GM18909 (cell line): ENCODE results near the gene CILP.
A peak's percentile ranks its signal among the peaks of the same experiment; 100 is the strongest.
"Not testable (repeated sequence)": the region's sequence is repeated elsewhere in the genome, so short reads cannot be mapped to it uniquely, and the experiment has no call there.

Experiments
- ATAC-seq: cut with Tn5 transposase; IDR thresholded peaks from one replicate; pipeline ENCODE4 v1.9.1; 2021; ENCODE audit warnings: mild to moderate bottlenecking; ENCODE audit not compliant: unreplicated experiment, poor library complexity

CILP gene, protein sequence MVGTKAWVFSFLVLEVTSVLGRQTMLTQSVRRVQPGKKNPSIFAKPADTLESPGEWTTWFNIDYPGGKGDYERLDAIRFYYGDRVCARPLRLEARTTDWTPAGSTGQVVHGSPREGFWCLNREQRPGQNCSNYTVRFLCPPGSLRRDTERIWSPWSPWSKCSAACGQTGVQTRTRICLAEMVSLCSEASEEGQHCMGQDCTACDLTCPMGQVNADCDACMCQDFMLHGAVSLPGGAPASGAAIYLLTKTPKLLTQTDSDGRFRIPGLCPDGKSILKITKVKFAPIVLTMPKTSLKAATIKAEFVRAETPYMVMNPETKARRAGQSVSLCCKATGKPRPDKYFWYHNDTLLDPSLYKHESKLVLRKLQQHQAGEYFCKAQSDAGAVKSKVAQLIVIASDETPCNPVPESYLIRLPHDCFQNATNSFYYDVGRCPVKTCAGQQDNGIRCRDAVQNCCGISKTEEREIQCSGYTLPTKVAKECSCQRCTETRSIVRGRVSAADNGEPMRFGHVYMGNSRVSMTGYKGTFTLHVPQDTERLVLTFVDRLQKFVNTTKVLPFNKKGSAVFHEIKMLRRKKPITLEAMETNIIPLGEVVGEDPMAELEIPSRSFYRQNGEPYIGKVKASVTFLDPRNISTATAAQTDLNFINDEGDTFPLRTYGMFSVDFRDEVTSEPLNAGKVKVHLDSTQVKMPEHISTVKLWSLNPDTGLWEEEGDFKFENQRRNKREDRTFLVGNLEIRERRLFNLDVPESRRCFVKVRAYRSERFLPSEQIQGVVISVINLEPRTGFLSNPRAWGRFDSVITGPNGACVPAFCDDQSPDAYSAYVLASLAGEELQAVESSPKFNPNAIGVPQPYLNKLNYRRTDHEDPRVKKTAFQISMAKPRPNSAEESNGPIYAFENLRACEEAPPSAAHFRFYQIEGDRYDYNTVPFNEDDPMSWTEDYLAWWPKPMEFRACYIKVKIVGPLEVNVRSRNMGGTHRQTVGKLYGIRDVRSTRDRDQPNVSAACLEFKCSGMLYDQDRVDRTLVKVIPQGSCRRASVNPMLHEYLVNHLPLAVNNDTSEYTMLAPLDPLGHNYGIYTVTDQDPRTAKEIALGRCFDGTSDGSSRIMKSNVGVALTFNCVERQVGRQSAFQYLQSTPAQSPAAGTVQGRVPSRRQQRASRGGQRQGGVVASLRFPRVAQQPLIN

DNA sequence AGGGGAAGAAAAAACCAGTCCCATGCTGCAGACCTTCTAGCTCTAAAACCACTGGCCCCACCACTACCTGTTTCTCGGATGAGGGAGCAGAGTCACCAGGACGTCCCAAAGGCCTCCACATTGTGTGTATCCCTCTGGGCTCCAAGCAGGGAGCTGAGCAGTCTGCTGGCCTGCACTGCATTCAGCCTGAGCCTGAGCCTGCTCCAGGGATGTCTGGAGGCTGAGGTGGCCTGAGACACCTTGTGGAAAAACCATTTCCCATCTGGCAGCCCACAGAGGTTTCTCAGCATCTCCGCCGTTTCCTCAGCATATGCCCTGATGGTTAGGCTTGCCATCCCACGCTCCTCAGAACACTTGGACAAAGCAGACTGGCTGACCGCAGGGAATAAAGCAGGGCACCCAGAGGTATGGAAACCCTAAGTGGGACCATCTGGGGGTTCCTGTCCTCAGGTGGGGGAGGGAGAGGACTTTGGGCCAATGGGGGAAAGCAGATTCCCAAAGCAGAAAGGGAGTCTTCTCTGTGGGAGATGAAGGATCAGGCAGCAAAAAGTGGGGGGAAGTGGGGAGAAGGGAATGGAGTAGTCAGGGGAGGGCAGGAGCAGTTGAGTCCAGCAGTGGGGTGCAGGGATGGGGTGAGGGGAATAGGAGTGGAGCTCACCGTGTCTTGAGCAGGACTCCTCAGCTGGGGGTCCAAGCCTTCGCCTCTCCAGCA, at the start of gene CILP:
Gene CILP (minus strand): TSS at position 704 of the 712 bp plus-strand sequence. CDS start 1,718 bp downstream, outside the sequence.
- no peak for ATAC-seq

DNA sequence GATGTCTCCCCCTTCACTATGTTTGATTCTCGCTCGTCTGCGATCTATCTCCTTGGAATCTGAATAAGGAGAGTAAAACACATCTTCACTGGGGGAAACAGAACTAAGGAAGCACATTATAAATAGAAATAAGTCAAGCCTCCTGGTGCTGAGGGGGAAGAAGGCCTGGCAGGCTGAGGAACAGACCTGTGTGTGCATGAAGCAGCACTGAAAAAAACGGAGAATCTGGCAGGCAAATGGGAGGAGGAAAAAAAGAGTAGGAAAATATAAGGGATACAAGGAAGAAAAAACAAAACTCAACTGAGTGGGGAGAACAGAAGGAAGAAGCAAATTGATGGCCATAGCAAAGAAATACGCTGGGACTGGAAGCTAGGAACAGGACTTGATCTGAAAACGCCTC, 49.7 kb upstream of the CILP start:
- ATAC-seq = no peak

DNA sequence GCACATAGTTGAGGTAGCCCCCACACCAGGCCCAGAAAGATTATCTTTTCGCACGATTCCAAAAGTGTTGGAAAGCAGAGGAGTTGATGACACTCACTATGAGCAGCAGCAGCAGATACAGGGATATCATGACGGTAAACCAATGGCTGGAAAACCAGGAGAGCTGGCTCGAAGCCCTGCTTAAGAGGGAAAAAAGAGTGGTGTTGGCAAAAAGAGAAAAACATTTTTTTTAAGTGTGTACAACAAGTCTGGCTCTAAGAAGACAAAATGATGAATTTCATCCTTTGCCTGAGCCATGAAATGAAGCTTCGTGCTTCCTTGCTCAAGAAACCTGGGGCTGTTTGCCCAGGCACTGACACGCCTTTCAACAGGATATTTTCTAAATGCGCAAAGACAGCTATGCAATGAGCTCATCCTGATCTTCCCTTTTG, 48.1 kb upstream of the CILP start:
- no peak for ATAC-seq

DNA sequence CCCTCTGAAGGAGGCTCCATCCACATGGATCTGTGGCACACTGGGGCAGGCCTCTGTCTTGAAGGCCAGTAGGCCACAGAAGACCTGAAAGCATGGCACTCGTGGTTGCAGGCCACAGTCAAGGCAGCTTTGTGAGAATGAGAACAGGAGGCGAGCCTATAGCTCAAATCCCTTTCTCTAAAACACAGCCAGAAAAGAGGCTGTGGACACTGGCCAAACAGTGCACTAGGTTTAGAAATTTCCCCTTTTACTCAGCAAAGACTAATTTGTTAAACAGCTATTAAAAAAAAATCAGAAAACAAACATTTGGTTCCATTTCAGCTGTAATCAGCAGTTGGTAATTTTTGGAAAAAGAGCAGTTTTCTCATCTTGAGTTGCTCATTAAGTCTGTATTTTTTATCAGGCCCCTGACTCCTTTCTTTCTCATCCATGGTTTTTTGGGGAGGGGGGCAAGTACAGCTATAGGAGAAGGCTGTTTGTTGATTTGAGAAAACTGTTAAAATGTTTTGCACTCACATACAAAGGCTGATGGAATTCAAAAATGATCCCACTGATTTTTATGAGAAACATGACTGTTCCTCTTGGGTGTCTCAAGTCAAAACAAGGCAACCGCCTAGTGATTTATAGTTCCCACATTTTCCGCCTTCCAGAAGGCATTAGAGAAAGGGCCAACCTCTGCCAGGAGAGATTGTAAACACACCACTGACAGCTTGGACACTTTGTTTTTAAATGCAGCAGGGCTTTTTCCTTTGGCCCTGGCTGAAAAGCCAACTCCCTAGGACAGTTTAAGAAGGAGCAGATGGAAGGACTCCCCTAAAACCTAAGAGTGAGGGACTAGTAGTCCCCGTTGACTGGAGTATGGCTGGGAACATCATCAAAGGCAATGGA, 47.3 kb upstream of the CILP start:
- no peak for ATAC-seq

DNA sequence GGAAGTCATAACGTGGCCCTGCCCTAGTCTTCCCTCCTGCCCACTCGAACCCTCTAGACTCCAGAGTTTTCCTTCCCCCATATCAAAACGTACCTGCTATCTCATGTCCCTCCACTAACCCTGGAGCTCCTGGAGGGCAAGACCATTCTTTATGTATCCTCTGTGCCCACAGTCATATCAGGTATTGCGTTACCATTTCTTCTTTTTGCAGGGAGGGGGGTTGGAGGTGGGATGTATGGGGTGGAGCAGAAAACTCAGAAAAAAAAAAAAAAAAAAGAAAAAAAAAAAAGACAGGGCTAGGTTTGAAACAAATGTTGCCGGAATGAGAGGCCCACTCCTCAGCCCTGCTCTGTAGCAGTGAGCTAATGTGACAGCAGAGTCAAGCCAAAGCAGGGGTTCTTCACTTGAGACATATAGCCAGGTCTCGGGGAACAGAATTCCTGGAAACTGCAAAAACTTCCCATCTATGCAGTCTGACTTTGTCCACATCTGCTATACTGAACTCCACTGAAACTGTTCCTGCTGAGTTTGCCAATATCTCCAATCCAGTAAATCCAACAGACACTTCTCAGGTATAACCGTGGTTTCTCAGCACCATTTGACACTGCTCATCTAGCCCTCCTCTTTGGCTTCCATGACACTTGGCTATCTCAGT, 44.3 kb upstream of the CILP start:
- ATAC-seq = no peak

DNA sequence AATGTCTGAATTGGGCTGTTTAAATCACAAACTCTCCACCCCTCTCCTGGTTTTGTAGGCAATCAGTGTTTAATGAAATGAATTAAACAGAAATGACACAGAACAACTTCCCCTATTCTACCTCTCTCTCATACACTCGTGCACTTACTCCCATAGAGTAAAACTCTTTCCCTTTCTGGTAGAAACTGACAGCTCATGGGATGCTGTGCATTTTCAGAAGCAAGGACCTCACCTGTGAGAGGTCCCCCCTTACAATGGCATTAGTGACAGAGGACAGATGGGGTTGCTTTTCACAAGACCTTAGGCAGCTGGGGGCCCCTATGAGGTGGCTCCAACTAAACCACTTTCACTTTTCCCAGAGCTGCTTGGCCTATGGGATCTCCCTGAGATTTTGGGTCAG, 43.5 kb upstream of the CILP start:
- ATAC-seq = no peak

DNA sequence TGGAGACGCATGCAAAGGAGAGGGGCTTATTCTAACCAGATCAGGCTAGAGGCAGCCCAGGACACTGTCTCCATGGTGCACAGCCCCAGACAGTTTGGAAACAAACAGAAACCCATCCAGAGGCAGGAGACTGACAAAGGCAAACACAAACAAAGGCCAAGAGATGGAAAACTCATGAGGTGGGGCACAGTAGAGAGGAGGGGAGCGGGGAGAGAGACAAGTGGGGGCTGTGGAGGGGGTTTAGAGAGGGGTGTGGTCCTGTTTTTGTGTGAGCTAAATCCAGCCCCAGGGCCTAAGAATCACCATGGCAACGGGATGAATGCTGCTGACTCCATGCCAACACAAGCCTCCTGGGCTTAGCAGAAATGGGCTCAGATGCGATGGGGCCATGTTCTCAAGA, 43.1 kb upstream of the CILP start:
- ATAC-seq = no peak

DNA sequence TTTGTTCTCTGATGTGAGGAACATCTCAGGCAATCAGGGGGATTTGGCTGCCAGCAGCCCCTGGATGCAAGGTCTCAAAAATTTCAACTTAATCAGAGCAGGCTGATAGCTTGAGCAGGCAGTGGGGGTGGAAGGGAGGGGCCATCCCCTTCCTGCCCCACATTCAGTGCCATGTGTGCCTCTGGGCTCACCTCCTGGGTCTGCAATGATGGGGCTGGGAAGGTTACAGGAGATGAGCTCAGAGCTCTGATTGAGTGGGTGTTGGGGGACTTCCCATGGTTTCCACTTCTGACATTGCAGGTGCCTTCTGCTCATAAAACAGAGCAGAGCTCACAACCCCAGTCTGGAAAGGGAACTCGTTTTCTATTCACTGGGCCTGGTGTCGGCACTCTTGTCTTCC, 38.4 kb upstream of the CILP start:
- ATAC-seq = peak; percentile 63

DNA sequence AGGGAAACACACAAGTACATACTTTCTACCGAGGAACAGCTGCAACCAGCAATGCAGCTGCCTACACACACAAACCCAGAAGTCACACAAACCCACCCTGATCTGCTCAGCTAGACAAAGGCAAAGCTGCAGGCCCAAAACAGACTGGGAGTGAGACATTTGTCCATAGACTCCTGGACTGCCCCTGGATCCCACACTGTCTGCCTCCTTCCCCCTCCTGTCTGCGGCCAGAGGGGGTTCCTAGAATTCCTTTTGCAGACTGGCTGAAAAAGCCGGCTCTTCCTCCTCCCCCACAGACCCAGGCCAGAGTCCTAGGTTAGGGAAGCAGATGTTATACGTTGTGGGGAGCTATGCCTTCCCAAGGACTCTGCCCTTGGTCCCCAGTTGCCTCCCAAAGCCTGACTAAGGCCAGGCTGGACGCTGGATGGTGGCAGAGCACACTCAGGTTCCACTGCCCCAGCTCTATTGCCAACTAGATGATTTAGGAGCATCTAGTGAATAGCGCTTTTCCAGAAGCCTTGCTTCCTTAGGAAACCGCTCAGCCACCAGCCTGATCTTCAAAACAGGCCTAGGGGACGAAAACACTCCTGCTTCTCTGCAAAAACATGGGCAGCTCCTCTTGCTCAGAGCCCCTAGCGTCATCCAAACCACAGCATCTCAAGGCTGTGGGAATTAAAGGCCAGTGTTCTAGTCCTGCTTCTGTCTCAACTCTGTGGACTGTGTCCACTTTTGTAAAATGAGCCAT, 37.4 kb upstream of the CILP start:
- ATAC-seq = no peak

DNA sequence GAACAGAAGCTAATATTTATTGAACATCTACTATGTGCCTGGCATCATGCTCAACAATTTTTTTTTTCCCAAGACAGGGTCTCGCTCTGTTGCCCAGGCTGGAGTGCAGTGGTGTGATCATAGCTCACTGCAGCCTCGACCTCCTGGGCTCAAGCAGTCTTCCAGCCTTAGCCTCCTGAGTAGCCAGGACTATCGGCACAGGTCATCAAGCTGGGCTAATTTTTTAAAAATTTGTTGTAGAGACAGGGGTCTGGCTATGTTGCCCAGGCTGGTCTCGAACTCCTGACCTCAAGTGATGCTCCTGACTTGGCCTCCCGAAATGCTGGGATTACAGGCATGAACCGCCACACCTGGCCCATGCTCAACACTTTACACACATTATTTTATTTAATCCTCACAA, 35.7 kb upstream of the CILP start:
- no peak for ATAC-seq

DNA sequence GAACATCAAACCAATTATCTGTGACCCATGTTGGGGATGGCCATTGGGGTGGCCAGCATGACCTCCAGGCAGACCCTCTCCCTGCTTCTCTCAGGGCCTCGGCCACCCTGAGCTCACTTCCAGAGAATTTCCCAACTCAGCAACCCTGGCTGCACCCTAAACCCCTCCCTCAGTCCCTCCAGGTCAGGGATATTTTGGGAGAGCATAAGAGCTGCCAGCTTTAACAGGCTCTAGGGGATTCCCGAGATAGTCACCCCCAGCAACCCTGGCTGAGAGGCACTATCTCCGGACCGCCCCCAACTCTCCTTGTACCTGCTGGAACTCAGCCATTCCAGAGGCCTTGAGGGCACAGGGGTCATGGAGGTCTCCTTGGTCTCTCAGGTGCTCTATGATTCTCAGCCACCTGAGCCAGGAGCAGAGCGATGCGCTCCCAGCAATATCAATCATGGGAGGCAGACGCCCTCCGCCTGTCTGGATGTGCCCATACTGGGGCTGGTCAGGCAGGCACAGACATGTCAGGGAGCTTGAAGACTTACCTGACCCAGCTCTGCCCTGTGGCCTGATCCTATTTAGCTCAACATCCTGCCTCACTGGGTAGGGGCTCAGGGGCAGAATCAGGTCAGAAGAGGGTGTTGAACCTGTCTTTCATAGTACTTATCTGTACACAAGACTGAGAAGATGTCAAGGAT, 34.9 kb upstream of the CILP start:
- ATAC-seq = no peak

DNA sequence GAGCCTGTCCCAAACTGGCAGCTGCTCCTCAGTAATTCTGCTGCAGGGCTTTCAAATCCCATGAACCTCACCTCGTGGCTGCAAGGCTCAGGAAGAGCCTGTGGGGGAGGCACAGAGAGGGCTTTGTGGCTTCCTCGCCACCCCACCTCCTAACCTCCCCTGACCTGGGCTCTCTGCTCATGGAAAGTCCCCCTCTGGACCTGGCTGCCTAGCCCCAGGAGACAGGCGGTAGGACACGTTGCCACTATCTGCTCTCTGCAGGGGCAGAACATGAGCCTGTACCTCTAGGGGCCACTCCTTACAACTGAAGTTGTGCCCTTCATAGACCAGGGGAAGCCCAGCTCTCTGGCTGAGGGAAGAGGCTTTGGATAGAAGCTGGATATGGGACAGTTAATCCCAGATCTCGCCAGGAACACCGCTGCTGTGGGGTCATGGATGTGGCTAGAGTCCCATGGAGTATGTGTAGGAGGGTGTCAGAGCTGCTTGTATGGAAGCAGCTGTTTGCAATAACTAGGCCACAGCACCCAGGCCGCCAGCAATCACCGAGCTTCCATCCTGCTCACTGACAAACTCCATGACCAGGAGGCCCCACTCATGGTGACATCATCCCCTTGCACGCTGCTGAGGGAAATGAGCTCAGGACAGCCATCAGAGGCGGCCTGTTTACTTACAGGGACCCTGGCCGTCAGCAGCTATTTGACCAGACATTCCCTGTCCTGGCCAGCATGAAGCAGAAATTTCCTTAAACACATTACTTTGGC, 34.0 kb upstream of the CILP start:
- ATAC-seq = no peak

DNA sequence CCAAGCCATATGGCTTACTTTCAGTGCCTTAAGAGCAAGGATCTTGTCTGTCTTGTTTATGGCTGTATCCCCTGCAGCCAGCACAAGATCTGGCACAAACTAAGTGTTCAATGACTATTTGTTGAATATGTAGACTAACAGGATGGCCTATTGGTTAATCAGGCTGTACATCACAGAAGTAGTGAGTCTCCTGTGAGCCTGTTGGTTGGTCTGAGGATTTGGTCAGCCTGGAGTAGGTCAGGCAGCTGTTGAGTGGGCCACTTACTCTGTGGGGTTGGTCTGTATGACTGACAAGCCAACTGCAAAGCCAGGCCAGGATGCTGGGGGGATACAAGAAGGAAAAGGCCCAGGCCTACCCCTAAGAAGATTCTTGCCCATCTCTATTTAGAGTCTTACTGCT, 33.4 kb upstream of the CILP start:
- ATAC-seq = no peak

DNA sequence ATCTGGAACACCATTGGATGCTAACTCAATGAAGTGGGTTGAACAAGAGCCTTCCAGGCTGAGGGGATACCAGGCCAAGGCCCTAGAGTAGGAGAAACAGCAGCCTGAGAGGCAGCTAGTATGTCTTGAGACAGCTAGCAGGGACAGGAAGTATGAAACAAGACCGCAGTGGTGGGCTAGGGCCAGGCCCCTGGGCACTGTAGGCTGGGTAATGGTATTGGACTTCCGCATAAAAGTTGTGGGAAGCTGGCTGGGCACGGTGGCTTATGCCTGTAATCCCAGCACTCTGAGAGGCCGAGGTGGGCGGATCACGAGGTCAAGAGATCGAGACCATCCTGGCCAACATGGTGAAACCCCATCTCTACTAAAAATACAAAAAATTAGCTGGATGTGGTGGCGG, 25.2 kb upstream of the CILP start:
- not testable (repeated sequence) for ATAC-seq

DNA sequence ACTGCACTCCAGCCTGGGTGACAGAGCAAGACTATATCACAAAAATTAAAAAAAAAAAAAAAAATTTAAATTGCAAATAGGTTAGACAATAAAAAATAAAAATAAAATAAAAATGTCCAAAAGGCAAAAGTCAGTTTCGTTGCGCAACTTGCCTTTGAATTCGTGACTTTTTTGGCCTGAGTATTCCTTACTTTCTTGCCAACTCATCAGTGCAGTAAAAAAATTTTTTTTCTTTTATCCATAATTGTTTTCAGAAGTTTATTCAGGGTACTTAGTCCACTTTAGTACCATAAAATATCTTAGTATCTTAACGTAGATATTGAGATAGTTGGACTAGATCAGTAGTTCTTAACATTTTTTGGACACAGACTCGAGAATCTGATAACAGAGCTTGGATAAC, 22.4 kb upstream of the CILP start:
- no peak for ATAC-seq

DNA sequence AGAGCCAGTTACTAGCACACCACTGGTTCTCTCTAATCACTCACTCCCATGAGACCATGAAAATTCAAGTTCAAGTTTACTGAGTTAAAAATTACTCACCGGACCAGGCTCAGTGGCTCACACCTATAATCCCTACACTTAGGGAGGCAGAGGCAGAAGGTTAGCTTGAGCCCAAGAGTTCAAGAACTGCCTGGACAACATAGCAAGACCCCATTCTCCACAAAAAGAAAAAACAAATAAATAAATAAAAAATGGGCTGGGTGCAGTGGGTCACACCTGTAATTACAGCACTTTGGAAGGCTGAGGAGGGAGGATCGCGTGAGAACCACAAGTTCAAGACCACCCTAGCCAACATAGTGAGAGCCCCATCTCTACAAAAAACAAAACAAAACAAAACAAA, 21.2 kb upstream of the CILP start:
- no peak for ATAC-seq

DNA sequence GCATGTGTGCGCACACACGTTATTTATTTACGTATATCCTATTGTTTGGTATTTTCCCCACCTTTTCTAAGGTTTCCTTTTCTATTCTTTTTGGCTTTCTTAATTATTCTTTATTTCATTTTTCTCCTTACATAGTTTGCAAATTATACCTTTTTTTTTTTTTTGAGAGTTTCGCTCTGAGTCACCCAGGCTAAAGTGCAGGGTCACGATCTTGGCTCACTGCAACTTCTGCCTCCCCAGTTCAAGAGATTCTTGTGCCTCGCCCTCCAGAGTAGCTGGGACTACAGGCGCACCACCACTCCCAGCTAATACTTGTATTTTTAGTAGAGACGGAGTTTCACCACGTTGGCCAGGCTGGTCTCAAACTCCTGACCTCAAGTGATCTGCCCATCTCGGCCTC, 20.0 kb upstream of the CILP start:
- no peak for ATAC-seq
